Measurements from ENCODE around the gene RECQL5.

RECQL5 gene

GRCh38 chr17:75633486-75634375, 33.2 kb downstream of the RECQL5 start:
- DNase-seq (ENCODE audit: low read depth) = peak; percentile 9

- DNase-seq (ENCODE audit: low read depth) = peak; percentile 66
These were observed 34.0 kb downstream of the RECQL5 start, which contains the start of gene SMIM5 for GRCh38 chr17:75632863-75633485. SMIM5 (plus strand) TSS chr17:75633434; CDS start chr17:75640202, 6,768 bp downstream.

GRCh38 chr17:75632428-75632827, 34.5 kb downstream of the RECQL5 start:
- no peak for DNase-seq (ENCODE audit: low read depth)

- DNase-seq (ENCODE audit: low read depth) = no peak
These were observed 35.6 kb downstream of the RECQL5 start for GRCh38 chr17:75631353-75631752.

- no peak for DNase-seq (ENCODE audit: low read depth)
These were observed 36.7 kb downstream of the RECQL5 start for GRCh38 chr17:75630071-75630917.

- no peak for DNase-seq (ENCODE audit: low read depth)
These were observed 37.8 kb downstream of the RECQL5 start for GRCh38 chr17:75629157-75629556.

GRCh38 chr17:75628425-75628824, 38.5 kb downstream of the RECQL5 start:
- no peak for DNase-seq (ENCODE audit: low read depth)

- DNase-seq (ENCODE audit: low read depth) = no peak
These were observed 39.9 kb downstream of the RECQL5 start for GRCh38 chr17:75627094-75627493.

GRCh38 chr17:75626496-75627038, 40.4 kb downstream of the RECQL5 start:
- DNase-seq (ENCODE audit: low read depth) = no peak

GRCh38 chr17:75625813-75626486, 41.0 kb downstream of the RECQL5 start:
- DNase-seq (ENCODE audit: low read depth) = no peak

GRCh38 chr17:75624714-75625345, 42.1 kb downstream of the RECQL5 start:
- DNase-seq (ENCODE audit: low read depth) = no peak

- no peak for DNase-seq (ENCODE audit: low read depth)
These were observed 42.9 kb downstream of the RECQL5 start for GRCh38 chr17:75624021-75624420.

- no peak for DNase-seq (ENCODE audit: low read depth)
These were observed 43.6 kb downstream of the RECQL5 start for GRCh38 chr17:75623386-75623785.

GRCh38 chr17:75622771-75623273, 44.1 kb downstream of the RECQL5 start:
- no peak for DNase-seq (ENCODE audit: low read depth)

- DNase-seq (ENCODE audit: low read depth) = no peak
These were observed 44.9 kb downstream of the RECQL5 start for GRCh38 chr17:75622076-75622475.

- DNase-seq (ENCODE audit: low read depth) = no peak
These were observed 45.5 kb downstream of the RECQL5 start for GRCh38 chr17:75621489-75621888.

- DNase-seq (ENCODE audit: low read depth) = no peak
These were observed 47.2 kb downstream of the RECQL5 start for GRCh38 chr17:75619506-75620431.

GRCh38 chr17:75617675-75618074, 49.3 kb downstream of the RECQL5 start:
- no peak for DNase-seq (ENCODE audit: low read depth)

GRCh38 chr17:75617218-75617617, 49.7 kb downstream of the RECQL5 start:
- no peak for DNase-seq (ENCODE audit: low read depth)
